Erythroblast (primary cell): Measurements from ENCODE around the gene DLX2.

ENCODE experiments used
- GATA1 ChIP-seq: IDR thresholded peaks from 2 replicates; pipeline ENCODE4 v1.6.1; 2011; ENCODE audit warnings: low read depth, mild to moderate bottlenecking, control low read depth, low read length, moderate library complexity
- POLR2A ChIP-seq: IDR thresholded peaks from 2 replicates; pipeline ENCODE4 v1.6.1; 2011; ENCODE audit warnings: mild to moderate bottlenecking, low read length

- TF ChIP-seq POLR2A: no peak
- TF ChIP-seq GATA1: no peak
Measured at GRCh38 chr2:172091000-172091641, 11.6 kb downstream of the DLX2 start.
